K562 (cell line): ENCODE data around the gene SDF4. TPM values are rescaled to one million over a fixed set of nuclear protein-coding genes. Genes with fewer than 3 reads are reported as not detected.

Source experiments
- ARID1B ChIP-seq: fragments of 450-650 bp; IDR thresholded peaks from 2 replicates; pipeline ENCODE4 v1.6.1; 2016; ENCODE audit warnings: antibody characterized with exemption, mild to moderate bottlenecking, inconsistent platforms
- BCOR ChIP-seq: fragments of 450-650 bp; IDR thresholded peaks from 2 replicates; pipeline ENCODE4 v1.6.1; 2016
- HDAC1 ChIP-seq, 2 experiments: fragments of 450-650 bp; IDR thresholded peaks; 2 replicates each; pipeline ENCODE4 v1.6.1; 2016 to 2017; ENCODE audit warnings: inconsistent platforms in 1 of 2, mild to moderate bottlenecking in 1 of 2, moderate library complexity in 1 of 2
- NR2C2 ChIP-seq, 2 experiments: fragments of 200-800 bp in 1 of 2; sonication (Bioruptor generic) in 1 of 2; sonication (generic) in 1 of 2; formaldehyde crosslinking in 1 of 2; IDR thresholded peaks; 2 replicates each; pipeline versions ENCODE4 v1.6.1 to v1.8.0; 2016 to 2022; ENCODE audit warnings: mild to moderate bottlenecking in 1 of 2, missing compliant biosample characterization in 1 of 2, missing genetic modification characterization in 1 of 2, missing genetic modification reagents in 1 of 2
- TBP ChIP-seq: optimal IDR thresholded peaks from 2 replicates; pipeline ENCODE3; 2011; ENCODE audit warnings: low read depth, low read length, improper control_type of control experiment
- TRIM28 ChIP-seq: fragments of 450-650 bp; IDR thresholded peaks from 2 replicates; pipeline ENCODE4 v1.6.1; 2017
- ZNF316 ChIP-seq: fragments of 450-650 bp; IDR thresholded peaks from 2 replicates; pipeline ENCODE4 v1.6.1; 2016
- ZNF785 ChIP-seq: fragments of 250-450 bp; sonication (Bioruptor Pico); IDR thresholded peaks from 2 replicates; pipeline ENCODE4 v1.4.0; 2020; ENCODE audit warnings: mild to moderate bottlenecking
- polyA plus RNA-seq, 8 experiments: library from polyadenylated mRNA; depleted of rRNA in 4 of 8; stranded (reverse) in 5 of 8; unstranded in 3 of 8; fragments of >200 nt; fragmentation: Nextera tagmentation in 2 of 8; fragmentation: Illumina TruSeq in 1 of 8; extraction: Ambion mirVana in 2 of 8; extraction: Trizol in 1 of 8; gene quantifications; 2 replicates each; pipeline versions ENCODE4 v1.2.1 to v1.2.3, GENCODE V29; 2011 to 2014; ENCODE audit warnings: inconsistent platforms in 1 of 8, missing spikeins in 1 of 8
- total RNA-seq, 7 experiments: library from RNA; depleted of rRNA in 6 of 7; stranded (reverse); fragments of >200 nt in 6 of 7; fragmentation: Illumina TruSeq in 2 of 7; extraction: Trizol in 2 of 7; gene quantifications; 2 replicates each; pipeline versions ENCODE4 v1.2.1 to v1.2.3, GENCODE V29; 2011 to 2021; ENCODE audit warnings: low replicate concordance in 1 of 7
- TF ChIP-seq, protein P1 (sequence below), 2 experiments: fragments of 450-650 bp; IDR thresholded peaks; 2 replicates each; pipeline ENCODE4 v1.6.1; 2018; ENCODE audit warnings: mild to moderate bottlenecking in 2 of 2, low read depth in 1 of 2; ENCODE audit not compliant: partially characterized antibody in 2 of 2
- TF ChIP-seq, protein P2 (sequence below), 3 experiments: IDR thresholded peaks in 2 of 3; conservative IDR thresholded peaks in 1 of 3; 2 replicates each; pipeline ENCODE4 v1.5.1; 2011 to 2012; ENCODE audit warnings: low read length in 3 of 3, mild to moderate bottlenecking in 3 of 3, control low read depth in 2 of 3, improper control_type of control experiment in 1 of 3, inconsistent platforms in 1 of 3, low read depth in 1 of 3, mixed read lengths in 1 of 3, moderate library complexity in 1 of 3; ENCODE audit not compliant: insufficient read depth in 2 of 3
- TF ChIP-seq, protein P3 (sequence below), 2 experiments: fragments of 450-650 bp in 1 of 2; sonication (generic) in 1 of 2; formaldehyde crosslinking in 1 of 2; IDR thresholded peaks; 2 replicates each; pipeline versions ENCODE4 v1.7.1 to v1.9.0; 2016 to 2022; ENCODE audit warnings: inconsistent platforms in 1 of 2, mild to moderate bottlenecking in 1 of 2, missing genetic modification reagents in 1 of 2

SDF4 gene
- total and polyA plus RNA-seq, 9 of the 15 experiments (the other 6 are each of a cell fraction or from before 2014, with no cell fraction given) = 0.35 to 160 (median 65.2) TPM

DNA sequence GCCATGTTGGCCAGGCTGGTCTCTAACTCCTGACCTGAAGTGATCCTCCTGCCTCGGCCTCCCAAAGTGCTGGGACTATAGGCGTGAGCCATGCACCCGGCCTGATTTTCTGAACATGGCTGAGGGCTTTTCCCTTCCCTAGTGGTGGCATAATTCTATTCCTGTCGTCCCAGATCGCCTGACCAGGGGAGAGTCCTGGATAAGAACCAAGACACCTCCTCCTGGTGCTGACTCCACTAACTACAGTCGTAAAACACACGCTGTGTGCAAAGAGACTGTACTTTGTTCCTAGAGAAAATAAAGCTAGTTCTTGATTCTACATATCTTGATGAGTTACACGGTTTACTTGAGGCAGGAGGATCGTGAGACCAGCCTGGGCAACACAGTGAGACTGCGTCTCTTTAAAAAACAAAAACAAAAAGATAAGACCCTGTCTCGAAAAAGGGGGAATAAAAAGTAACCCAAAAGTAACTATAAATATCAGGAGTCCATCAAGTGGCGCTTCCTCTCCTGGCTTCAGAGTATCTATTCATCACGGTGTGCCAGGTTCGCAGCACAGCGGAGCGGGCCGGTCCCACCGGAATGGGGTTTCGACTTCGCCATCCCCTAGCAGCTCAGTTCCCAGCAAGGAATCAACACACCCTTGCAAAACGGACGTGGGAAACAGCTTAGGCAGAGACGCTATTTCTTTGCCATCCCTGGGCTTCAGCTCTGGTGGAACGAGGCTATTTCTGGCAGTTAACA is 973 bp downstream of the SDF4 start (continued):
- TF ChIP-seq, protein P1, sequence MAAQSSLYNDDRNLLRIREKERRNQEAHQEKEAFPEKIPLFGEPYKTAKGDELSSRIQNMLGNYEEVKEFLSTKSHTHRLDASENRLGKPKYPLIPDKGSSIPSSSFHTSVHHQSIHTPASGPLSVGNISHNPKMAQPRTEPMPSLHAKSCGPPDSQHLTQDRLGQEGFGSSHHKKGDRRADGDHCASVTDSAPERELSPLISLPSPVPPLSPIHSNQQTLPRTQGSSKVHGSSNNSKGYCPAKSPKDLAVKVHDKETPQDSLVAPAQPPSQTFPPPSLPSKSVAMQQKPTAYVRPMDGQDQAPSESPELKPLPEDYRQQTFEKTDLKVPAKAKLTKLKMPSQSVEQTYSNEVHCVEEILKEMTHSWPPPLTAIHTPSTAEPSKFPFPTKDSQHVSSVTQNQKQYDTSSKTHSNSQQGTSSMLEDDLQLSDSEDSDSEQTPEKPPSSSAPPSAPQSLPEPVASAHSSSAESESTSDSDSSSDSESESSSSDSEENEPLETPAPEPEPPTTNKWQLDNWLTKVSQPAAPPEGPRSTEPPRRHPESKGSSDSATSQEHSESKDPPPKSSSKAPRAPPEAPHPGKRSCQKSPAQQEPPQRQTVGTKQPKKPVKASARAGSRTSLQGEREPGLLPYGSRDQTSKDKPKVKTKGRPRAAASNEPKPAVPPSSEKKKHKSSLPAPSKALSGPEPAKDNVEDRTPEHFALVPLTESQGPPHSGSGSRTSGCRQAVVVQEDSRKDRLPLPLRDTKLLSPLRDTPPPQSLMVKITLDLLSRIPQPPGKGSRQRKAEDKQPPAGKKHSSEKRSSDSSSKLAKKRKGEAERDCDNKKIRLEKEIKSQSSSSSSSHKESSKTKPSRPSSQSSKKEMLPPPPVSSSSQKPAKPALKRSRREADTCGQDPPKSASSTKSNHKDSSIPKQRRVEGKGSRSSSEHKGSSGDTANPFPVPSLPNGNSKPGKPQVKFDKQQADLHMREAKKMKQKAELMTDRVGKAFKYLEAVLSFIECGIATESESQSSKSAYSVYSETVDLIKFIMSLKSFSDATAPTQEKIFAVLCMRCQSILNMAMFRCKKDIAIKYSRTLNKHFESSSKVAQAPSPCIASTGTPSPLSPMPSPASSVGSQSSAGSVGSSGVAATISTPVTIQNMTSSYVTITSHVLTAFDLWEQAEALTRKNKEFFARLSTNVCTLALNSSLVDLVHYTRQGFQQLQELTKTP (IDR thresholded peaks at IDR 0.05; ENCODE audit: low read depth in 1 of 2, partially characterized antibody in 2 of 2) = no peak
- TF ChIP-seq, protein P2, sequence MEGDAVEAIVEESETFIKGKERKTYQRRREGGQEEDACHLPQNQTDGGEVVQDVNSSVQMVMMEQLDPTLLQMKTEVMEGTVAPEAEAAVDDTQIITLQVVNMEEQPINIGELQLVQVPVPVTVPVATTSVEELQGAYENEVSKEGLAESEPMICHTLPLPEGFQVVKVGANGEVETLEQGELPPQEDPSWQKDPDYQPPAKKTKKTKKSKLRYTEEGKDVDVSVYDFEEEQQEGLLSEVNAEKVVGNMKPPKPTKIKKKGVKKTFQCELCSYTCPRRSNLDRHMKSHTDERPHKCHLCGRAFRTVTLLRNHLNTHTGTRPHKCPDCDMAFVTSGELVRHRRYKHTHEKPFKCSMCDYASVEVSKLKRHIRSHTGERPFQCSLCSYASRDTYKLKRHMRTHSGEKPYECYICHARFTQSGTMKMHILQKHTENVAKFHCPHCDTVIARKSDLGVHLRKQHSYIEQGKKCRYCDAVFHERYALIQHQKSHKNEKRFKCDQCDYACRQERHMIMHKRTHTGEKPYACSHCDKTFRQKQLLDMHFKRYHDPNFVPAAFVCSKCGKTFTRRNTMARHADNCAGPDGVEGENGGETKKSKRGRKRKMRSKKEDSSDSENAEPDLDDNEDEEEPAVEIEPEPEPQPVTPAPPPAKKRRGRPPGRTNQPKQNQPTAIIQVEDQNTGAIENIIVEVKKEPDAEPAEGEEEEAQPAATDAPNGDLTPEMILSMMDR (IDR thresholded peaks at IDR 0.05 in 2 of 3, conservative IDR thresholded peaks at IDR 0.05 in 1 of 3; ENCODE audit: insufficient read depth in 2 of 3, low read depth in 1 of 3, low read length in 3 of 3) = peak; percentile 36 to 49 (median 49); a peak in 5 of 6 replicates
- TF ChIP-seq ZNF316 = no peak
- peak; percentile 15; the same call in 1 of the 2 replicates for TF ChIP-seq ARID1B
- TF ChIP-seq TBP = peak; percentile 28
- 0 out of 2 replicates have a peak, but pooled peaks have one; percentile 10 for TF ChIP-seq TRIM28
- TF ChIP-seq BCOR = peak; percentile 48; the same call in 1 of the 2 replicates
- 0 out of 2 replicates have a peak, but pooled peaks have one; percentile 24 for TF ChIP-seq NR2C2 (CRISPR knock-in tag; IDR thresholded peaks at IDR 0.05)
- TF ChIP-seq NR2C2 (tag; IDR thresholded peaks at IDR 0.05) = no peak
- TF ChIP-seq ZNF785 = no peak
- TF ChIP-seq, protein P3, sequence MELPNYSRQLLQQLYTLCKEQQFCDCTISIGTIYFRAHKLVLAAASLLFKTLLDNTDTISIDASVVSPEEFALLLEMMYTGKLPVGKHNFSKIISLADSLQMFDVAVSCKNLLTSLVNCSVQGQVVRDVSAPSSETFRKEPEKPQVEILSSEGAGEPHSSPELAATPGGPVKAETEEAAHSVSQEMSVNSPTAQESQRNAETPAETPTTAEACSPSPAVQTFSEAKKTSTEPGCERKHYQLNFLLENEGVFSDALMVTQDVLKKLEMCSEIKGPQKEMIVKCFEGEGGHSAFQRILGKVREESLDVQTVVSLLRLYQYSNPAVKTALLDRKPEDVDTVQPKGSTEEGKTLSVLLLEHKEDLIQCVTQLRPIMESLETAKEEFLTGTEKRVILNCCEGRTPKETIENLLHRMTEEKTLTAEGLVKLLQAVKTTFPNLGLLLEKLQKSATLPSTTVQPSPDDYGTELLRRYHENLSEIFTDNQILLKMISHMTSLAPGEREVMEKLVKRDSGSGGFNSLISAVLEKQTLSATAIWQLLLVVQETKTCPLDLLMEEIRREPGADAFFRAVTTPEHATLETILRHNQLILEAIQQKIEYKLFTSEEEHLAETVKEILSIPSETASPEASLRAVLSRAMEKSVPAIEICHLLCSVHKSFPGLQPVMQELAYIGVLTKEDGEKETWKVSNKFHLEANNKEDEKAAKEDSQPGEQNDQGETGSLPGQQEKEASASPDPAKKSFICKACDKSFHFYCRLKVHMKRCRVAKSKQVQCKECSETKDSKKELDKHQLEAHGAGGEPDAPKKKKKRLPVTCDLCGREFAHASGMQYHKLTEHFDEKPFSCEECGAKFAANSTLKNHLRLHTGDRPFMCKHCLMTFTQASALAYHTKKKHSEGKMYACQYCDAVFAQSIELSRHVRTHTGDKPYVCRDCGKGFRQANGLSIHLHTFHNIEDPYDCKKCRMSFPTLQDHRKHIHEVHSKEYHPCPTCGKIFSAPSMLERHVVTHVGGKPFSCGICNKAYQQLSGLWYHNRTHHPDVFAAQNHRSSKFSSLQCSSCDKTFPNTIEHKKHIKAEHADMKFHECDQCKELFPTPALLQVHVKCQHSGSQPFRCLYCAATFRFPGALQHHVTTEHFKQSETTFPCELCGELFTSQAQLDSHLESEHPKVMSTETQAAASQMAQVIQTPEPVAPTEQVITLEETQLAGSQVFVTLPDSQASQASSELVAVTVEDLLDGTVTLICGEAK (IDR thresholded peaks at IDR 0.05) = peak; percentile 64
- TF ChIP-seq, protein P3 (CRISPR knock-in tag; IDR thresholded peaks at IDR 0.05) = no peak
- TF ChIP-seq HDAC1 (IDR thresholded peaks at IDR 0.05) = 0 out of 4 replicates have a peak, but pooled peaks of 1 of the 2 experiments have one; percentile 7
